SK-N-SH treated with all-trans-retinoic acid at 6 μM for 48 hours (cell line): ENCODE measurements around the gene GABPA.

Source experiments
- ATAC-seq: fragments of 200-7000 bp; cut with Tn5 transposase; 3 replicates; pipeline ENCODE4 v1.9.1; 2020; ENCODE audit warnings: mild to moderate bottlenecking, moderate library complexity
- ARNTL ChIP-seq: fragments of 450-650 bp; formaldehyde crosslinking; IDR thresholded peaks from 2 replicates; pipeline ENCODE4 v1.5.0; 2020; ENCODE audit warnings: low read depth, mild to moderate bottlenecking, moderate library complexity, borderline replicate concordance
- BACH2 ChIP-seq: fragments of 250-450 bp; sonication (Bioruptor Pico); IDR thresholded peaks from 2 replicates; pipeline ENCODE4 v1.9.0; 2021; ENCODE audit warnings: mild to moderate bottlenecking, borderline replicate concordance
- CSDC2 ChIP-seq: fragments of 250-450 bp; sonication (Bioruptor Pico); IDR thresholded peaks from 2 replicates; pipeline ENCODE4 v1.5.0; 2020; ENCODE audit warnings: mild to moderate bottlenecking, moderate library complexity
- ESRRG ChIP-seq: fragments of 250-450 bp; sonication (Bioruptor Pico); IDR thresholded peaks from 2 replicates; pipeline ENCODE4 v1.6.1; 2021; ENCODE audit warnings: mild to moderate bottlenecking
- GLIS3 ChIP-seq: fragments of 250-450 bp; sonication (Bioruptor Pico); IDR thresholded peaks from 2 replicates; pipeline ENCODE4 v1.5.0; 2020; ENCODE audit warnings: mild to moderate bottlenecking, moderate library complexity
- ISL1 ChIP-seq: fragments of 250-450 bp; sonication (Bioruptor Pico); IDR thresholded peaks from 2 replicates; pipeline ENCODE4 v2.1.2; 2022; ENCODE audit warnings: mild to moderate bottlenecking, moderate library complexity
- POU6F1 ChIP-seq: fragments of 250-450 bp; sonication (Bioruptor Pico); IDR thresholded peaks from 2 replicates; pipeline ENCODE4 v1.8.0; 2021; ENCODE audit warnings: low read depth, mild to moderate bottlenecking, moderate library complexity, borderline replicate concordance
- PPARA ChIP-seq: fragments of 250-450 bp; sonication (Bioruptor Pico); IDR thresholded peaks from 2 replicates; pipeline ENCODE4 v1.5.0; 2020; ENCODE audit warnings: mild to moderate bottlenecking, borderline replicate concordance
- RARB ChIP-seq: fragments of 250-450 bp; sonication (Bioruptor Pico); IDR thresholded peaks from 2 replicates; pipeline ENCODE4 v1.8.0; 2021; ENCODE audit warnings: mild to moderate bottlenecking, moderate library complexity
- SNAI2 ChIP-seq: fragments of 250-450 bp; sonication (Bioruptor Pico); IDR thresholded peaks from 2 replicates; pipeline ENCODE4 v1.5.0; 2020; ENCODE audit warnings: mild to moderate bottlenecking, moderate library complexity
- TCF4 ChIP-seq: fragments of 250-450 bp; sonication (Bioruptor Pico); IDR thresholded peaks from 2 replicates; pipeline ENCODE4 v1.8.0; 2021; ENCODE audit warnings: mild to moderate bottlenecking, moderate library complexity, borderline replicate concordance
- TOX ChIP-seq: fragments of 250-450 bp; sonication (Bioruptor Pico); IDR thresholded peaks from 2 replicates; pipeline ENCODE4 v1.8.0; 2021; ENCODE audit warnings: mild to moderate bottlenecking, moderate library complexity, borderline replicate concordance
- ZC3H10 ChIP-seq: fragments of 250-450 bp; sonication (Bioruptor Pico); IDR thresholded peaks from 2 replicates; pipeline ENCODE4 v1.5.1; 2021; ENCODE audit warnings: mild to moderate bottlenecking, moderate library complexity
- ZFP3 ChIP-seq: fragments of 250-450 bp; sonication (Bioruptor Pico); IDR thresholded peaks from 2 replicates; pipeline ENCODE4 v1.5.0; 2020; ENCODE audit warnings: mild to moderate bottlenecking, moderate library complexity
- ZFP30 ChIP-seq: fragments of 450-650 bp; formaldehyde crosslinking; IDR thresholded peaks from 2 replicates; pipeline ENCODE4 v1.5.0; 2022; ENCODE audit warnings: mild to moderate bottlenecking, moderate library complexity
- ZNF565 ChIP-seq: fragments of 450-650 bp; formaldehyde crosslinking; conservative IDR thresholded peaks from 2 replicates; pipeline ENCODE4 v1.5.0; 2020; ENCODE audit warnings: low read depth, mild to moderate bottlenecking, moderate library complexity
- ZNF8 ChIP-seq: fragments of 450-650 bp; formaldehyde crosslinking; IDR thresholded peaks from 2 replicates; pipeline ENCODE4 v1.5.0; 2020; ENCODE audit warnings: mild to moderate bottlenecking, moderate library complexity
- TF ChIP-seq, protein P1 (sequence below): fragments of 250-450 bp; sonication (Bioruptor Pico); IDR thresholded peaks from 2 replicates; pipeline ENCODE4 v1.8.0; 2020; ENCODE audit warnings: mild to moderate bottlenecking, moderate library complexity, borderline replicate concordance
- TF ChIP-seq, protein P2 (sequence below): fragments of 250-450 bp; sonication (Bioruptor Pico); IDR thresholded peaks from 2 replicates; pipeline ENCODE4 v1.5.1; 2020; ENCODE audit warnings: low read depth, mild to moderate bottlenecking, moderate library complexity
- TF ChIP-seq, protein P3 (sequence below): fragments of 250-450 bp; sonication (Bioruptor Pico); IDR thresholded peaks from 2 replicates; pipeline ENCODE4 v1.5.1; 2021; ENCODE audit warnings: mild to moderate bottlenecking, moderate library complexity

The GABPA gene

GRCh38 chr21:25734904-25735645, at the start of gene GABPA, which contains the start of gene ATP5PF:
GABPA (plus strand) TSS chr21:25734972; CDS start chr21:25741599, 6,627 bp downstream.
ATP5PF (minus strand) TSS chr21:25734904; CDS start chr21:25729794, 5,110 bp downstream.
- peak; percentile 93 for ATAC-seq
- TF ChIP-seq, protein P1, sequence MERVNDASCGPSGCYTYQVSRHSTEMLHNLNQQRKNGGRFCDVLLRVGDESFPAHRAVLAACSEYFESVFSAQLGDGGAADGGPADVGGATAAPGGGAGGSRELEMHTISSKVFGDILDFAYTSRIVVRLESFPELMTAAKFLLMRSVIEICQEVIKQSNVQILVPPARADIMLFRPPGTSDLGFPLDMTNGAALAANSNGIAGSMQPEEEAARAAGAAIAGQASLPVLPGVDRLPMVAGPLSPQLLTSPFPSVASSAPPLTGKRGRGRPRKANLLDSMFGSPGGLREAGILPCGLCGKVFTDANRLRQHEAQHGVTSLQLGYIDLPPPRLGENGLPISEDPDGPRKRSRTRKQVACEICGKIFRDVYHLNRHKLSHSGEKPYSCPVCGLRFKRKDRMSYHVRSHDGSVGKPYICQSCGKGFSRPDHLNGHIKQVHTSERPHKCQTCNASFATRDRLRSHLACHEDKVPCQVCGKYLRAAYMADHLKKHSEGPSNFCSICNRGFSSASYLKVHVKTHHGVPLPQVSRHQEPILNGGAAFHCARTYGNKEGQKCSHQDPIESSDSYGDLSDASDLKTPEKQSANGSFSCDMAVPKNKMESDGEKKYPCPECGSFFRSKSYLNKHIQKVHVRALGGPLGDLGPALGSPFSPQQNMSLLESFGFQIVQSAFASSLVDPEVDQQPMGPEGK (CRISPR knock-in tag) = peak; percentile 61; the same call in 1 of the 2 replicates
- TF ChIP-seq, protein P2, sequence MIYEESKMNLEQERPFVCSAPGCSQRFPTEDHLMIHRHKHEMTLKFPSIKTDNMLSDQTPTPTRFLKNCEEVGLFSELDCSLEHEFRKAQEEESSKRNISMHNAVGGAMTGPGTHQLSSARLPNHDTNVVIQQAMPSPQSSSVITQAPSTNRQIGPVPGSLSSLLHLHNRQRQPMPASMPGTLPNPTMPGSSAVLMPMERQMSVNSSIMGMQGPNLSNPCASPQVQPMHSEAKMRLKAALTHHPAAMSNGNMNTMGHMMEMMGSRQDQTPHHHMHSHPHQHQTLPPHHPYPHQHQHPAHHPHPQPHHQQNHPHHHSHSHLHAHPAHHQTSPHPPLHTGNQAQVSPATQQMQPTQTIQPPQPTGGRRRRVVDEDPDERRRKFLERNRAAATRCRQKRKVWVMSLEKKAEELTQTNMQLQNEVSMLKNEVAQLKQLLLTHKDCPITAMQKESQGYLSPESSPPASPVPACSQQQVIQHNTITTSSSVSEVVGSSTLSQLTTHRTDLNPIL = no peak

- ATAC-seq = no peak
- TF ChIP-seq BACH2 (CRISPR knock-in tag) (no peak), ZC3H10 (no peak), ISL1 (CRISPR knock-in tag) (no peak), ZNF8 (CRISPR knock-in tag) (no peak), POU6F1 (CRISPR knock-in tag) (no peak), SNAI2 (no peak), ESRRG (no peak), ARNTL (no peak), TCF4 (CRISPR knock-in tag) (no peak), ZFP3 (CRISPR knock-in tag) (no peak), ZFP30 (CRISPR knock-in tag) (no peak), TOX (CRISPR knock-in tag) (no peak), PPARA (no peak), RARB (no peak), CSDC2 (no peak), GLIS3 (no peak)
These were observed 47.0 kb upstream of the GABPA start for GRCh38 chr21:25687787-25688186.

DNA sequence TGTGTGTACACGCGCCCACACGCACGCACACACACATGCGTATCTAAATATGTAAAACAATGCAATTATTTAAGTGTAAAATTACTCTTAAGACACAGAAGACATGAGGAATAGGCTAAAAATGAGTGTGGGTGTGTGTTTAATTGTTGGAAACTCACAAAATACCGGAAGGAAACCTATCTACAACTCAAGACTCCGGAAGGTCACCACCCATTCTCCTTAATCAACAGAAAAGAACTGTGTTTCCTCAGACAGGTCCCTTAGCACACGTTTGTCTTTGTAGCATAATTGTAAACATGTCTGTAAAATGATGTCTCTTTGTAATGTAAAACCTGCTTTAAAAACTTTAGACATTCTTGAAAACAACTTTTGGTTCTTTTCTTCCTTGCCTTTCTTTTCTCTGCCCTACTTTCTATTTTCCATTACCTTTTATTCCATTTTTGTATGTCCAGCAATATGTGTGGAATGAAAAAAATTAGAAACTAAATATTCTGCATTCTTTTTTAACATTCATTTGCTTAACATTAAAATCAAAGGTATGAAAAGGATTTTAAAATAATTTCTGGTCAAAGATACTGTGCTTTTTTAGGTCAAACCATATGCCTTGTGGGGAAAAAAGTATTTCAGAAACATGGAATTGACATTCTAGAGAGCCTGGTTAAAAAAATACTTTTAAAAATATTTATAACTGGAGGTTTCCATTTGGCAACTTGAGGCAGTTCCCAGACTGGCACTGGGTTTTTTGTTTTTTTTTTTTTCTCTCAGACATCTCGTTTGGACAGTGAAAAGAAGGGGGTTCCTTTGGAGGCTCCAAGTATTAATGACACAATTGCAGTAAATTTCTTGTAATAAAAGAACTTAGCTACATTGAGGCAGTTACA, 46.3 kb upstream of the GABPA start:
- TF ChIP-seq BACH2 (CRISPR knock-in tag) (no peak), CSDC2 (no peak), POU6F1 (CRISPR knock-in tag) (no peak), RARB (no peak), PPARA (no peak), ZFP3 (CRISPR knock-in tag) (no peak)
- TF ChIP-seq, protein P3, sequence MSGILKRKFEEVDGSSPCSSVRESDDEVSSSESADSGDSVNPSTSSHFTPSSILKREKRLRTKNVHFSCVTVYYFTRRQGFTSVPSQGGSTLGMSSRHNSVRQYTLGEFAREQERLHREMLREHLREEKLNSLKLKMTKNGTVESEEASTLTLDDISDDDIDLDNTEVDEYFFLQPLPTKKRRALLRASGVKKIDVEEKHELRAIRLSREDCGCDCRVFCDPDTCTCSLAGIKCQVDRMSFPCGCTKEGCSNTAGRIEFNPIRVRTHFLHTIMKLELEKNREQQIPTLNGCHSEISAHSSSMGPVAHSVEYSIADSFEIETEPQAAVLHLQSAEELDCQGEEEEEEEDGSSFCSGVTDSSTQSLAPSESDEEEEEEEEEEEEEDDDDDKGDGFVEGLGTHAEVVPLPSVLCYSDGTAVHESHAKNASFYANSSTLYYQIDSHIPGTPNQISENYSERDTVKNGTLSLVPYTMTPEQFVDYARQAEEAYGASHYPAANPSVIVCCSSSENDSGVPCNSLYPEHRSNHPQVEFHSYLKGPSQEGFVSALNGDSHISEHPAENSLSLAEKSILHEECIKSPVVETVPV (CRISPR knock-in tag) = no peak
- no peak for ATAC-seq

- no peak for ATAC-seq
- TF ChIP-seq ZNF565 (no peak), ESRRG (no peak), BACH2 (CRISPR knock-in tag) (no peak), ZFP30 (CRISPR knock-in tag) (no peak), TCF4 (CRISPR knock-in tag) (no peak)
- TF ChIP-seq, protein P3 (CRISPR knock-in tag) = no peak
These were observed 45.5 kb upstream of the GABPA start for GRCh38 chr21:25689226-25689625.
